ENCODE measurements around the gene LRCH4.

Gene LRCH4, protein sequence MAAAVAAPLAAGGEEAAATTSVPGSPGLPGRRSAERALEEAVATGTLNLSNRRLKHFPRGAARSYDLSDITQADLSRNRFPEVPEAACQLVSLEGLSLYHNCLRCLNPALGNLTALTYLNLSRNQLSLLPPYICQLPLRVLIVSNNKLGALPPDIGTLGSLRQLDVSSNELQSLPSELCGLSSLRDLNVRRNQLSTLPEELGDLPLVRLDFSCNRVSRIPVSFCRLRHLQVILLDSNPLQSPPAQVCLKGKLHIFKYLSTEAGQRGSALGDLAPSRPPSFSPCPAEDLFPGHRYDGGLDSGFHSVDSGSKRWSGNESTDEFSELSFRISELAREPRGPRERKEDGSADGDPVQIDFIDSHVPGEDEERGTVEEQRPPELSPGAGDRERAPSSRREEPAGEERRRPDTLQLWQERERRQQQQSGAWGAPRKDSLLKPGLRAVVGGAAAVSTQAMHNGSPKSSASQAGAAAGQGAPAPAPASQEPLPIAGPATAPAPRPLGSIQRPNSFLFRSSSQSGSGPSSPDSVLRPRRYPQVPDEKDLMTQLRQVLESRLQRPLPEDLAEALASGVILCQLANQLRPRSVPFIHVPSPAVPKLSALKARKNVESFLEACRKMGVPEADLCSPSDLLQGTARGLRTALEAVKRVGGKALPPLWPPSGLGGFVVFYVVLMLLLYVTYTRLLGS

DNA sequence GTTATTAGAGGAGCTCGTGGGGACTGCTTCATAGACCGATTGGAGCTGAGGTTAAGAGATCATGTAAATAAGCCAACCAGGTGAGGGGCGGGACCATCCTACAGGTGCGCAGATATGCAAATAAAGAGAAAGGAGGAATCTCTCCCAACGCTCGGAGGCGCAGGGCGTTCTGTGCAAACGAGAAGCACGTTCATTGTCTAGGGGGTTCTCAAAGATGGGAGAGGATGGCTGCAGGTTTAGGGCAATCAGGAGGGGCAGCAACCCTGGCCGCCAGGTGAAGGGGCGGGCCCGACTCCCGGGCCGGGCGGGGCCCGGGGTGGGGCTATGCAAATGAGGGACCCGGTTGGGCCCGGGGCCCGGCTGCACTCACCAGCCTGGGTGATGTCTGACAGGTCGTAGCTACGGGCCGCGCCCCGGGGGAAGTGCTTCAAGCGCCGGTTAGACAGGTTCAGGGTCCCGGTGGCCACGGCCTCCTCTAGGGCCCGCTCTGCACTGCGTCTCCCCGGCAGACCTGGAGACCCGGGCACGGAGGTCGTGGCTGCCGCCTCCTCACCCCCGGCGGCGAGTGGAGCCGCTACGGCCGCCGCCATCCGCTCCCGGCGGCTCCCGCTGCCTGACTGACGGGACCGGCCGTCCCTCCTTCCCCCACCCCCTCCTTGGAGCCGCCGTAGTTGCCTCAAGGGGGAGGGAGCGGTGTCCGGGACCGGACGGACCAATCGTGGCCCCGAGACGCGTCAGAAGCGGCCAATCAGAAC lies at the start of gene LRCH4:
Gene LRCH4, minus strand, starts transcription at position 619 of the 755 bp plus-strand sequence. Its CDS starts 29 bp downstream, at position 590.
- DNase-seq (ENCODE audit: low spot score), result peak; percentile 78

GRCh38 chr7:100632951-100633717 lies 47.2 kb upstream of the LRCH4 start:
- DNase-seq (ENCODE audit: low spot score), result peak; percentile 84

DNA sequence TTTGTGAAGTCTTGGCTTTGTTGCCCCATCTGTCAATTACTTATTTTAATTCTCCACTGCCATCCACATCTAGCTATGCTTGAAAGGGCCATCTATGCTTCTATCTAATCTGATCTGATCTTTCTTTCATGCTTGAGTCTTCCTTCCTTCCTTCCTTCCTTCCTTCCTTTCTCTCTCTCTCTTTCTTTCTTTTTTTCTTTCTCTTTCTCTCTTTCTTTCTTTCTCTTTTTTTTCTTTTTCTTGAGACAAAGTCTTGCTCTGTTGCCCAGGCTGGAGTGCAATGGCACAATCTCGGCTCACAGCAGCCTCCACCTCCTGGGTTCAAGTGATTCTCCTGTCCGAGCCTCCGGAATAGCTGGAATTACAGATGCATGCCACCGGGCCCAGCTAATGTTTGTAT lies 44.1 kb upstream of the LRCH4 start:
- DNase-seq (ENCODE audit: low spot score), result no peak

DNA sequence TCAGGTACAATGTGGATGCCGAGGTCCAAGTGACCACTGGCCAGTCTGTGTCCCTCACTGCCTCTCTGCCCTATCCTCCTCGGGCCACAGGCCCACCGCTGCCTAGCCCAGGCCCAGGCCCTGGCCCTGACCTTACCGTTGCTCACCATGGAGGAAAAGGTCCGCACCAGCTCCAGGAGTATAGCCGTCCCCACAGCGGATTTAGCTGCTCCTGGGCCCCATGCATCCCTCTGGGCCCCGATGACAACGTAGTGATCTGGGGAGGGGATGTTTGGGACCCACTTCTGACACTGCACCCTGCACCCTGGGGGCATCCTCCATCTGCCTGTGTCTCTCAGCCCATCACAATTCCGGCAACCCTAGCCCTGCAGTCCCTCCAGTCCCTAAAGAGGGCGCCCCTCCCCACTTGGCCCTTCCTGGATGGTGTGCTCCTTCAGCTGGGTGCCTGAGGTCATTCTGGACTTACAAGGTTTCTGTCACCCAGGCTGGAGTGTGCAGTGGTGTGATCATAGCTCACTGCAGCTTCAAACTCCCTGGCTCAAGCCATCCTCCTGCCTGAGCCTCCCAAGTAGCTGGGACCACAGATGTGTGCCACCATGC lies 43.3 kb upstream of the LRCH4 start:
- DNase-seq (ENCODE audit: low spot score), result peak; percentile 63

DNA sequence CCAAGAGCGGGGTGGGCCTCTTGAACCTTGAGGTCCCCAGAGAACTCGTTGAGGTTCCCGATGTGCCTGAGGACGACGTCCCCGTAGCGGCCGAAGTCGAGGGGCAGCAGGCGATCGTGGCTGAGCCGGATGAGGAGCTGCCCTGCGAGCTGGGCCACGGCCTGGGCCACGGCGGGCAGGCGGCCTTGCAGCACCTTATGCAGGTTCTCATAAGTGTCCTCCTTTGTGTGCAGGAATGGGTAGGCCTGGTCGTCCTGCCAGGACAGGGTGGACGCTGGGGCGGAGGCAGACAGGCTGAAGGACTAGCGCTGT lies 41.3 kb upstream of the LRCH4 start:
- DNase-seq (ENCODE audit: low spot score), result no peak

GRCh38 chr7:100626530-100627237 lies 40.8 kb upstream of the LRCH4 start:
- peak; percentile 96 for DNase-seq (ENCODE audit: low spot score)

- no peak for DNase-seq (ENCODE audit: low spot score)
Measured at GRCh38 chr7:100626055-100626454, 40.1 kb upstream of the LRCH4 start.

GRCh38 chr7:100623951-100624824 lies 38.3 kb upstream of the LRCH4 start:
- no peak for DNase-seq (ENCODE audit: low spot score)

GRCh38 chr7:100621554-100621953 lies 35.6 kb upstream of the LRCH4 start:
- no peak for DNase-seq (ENCODE audit: low spot score)

- DNase-seq (ENCODE audit: low spot score), result no peak
Measured at GRCh38 chr7:100620804-100621203, 34.9 kb upstream of the LRCH4 start.

- DNase-seq (ENCODE audit: low spot score), result no peak
Measured at GRCh38 chr7:100620239-100620638, 34.3 kb upstream of the LRCH4 start.

DNA sequence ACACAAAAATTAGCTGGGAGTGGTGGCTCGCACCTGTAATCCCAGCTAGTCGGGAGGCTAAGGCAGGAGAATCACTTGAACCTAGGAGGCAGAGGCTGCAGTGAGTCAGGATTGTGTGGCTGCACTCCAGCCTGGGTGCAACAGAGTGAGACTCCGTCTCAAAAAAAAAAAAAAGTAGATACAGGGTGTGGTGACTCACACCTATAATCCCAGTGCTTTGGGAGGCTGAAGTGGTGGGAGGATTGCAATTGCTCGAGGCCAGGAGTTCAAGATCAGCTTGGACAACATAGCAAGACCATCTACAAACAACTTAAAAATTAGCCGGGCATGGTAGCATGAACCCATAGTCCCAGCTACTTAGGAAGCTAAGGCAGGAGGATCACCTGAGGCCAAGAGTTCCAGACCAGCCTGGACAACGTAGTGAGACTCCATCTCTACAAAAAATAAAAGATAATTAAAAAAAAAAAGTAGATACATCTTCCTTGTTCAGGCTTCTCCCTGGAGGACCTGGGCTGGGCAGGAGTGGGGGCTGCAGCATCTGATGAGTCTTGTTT lies 28.5 kb upstream of the LRCH4 start:
- no peak for DNase-seq (ENCODE audit: low spot score)

- no peak for DNase-seq (ENCODE audit: low spot score)
Measured at GRCh38 chr7:100613412-100614175, 27.7 kb upstream of the LRCH4 start.

GRCh38 chr7:100612730-100613390 lies 26.9 kb upstream of the LRCH4 start:
- peak; percentile 36 for DNase-seq (ENCODE audit: low spot score)

GRCh38 chr7:100611983-100612729 lies 26.2 kb upstream of the LRCH4 start, which contains the start of gene MOSPD3:
TSS of gene MOSPD3 (plus strand) at chr7:100612540. CDS start at chr7:100612792, 252 bp downstream.
- peak; percentile 100 for DNase-seq (ENCODE audit: low spot score)

DNA sequence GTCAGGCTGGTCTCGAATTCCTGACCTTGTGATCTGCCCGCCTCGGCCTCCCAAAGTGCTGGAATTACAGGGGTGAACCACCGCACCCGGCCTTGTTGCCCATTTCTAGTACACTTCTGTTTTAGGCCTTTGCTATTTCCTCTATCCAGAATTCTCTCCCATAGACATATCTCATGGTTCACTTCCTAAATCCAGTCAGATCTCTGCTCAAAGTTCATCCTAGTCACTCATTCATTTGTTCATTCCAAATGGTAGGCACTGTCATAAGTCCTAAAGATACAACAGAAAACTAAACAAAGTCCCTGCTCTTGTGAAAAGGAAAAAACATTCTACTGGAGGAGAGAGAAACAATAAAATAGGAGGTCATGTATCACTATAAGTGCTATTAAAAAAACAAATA lies 24.0 kb upstream of the LRCH4 start:
- DNase-seq (ENCODE audit: low spot score), result no peak

DNA sequence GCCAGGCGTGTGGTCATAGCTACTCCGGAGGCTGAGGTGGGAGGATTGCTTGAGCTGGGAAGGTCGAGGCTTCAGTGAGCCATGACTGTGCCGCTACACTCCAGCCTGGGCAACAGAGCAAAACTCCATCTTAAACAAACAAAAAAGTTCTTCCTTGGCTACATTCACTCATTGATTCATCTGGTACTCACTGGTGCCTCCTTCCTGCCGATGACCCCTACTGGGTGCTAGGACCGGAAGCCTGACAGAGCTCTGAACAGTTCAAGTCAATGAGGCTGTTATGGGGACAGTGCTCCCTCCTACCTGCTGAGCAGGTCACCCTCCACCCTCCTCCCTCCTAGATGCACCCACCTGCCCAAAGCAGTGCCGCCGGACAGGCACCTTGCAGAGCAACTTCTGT lies 21.2 kb upstream of the LRCH4 start:
- no peak for DNase-seq (ENCODE audit: low spot score)

DNA sequence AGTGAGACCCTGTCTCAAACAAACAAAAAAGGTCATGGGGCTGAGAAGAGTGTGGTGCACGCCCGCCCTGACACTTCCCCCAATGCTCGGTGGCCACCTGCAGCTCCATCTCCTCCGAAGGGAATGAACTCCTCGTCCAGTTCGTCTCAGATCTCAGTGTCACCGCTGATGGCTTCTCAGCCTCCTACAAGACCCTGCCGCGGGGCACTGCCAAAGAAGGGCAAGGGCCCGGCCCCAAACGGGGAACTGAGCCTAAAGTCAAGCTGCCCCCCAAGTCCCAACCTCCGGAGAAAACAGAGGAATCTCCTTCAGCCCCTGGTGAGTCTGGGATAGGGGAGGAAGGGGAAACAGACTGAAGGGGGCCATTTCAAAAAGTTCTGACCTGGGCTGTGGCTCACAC lies 20.4 kb upstream of the LRCH4 start:
- no peak for DNase-seq (ENCODE audit: low spot score)

Data from SW480 (cell line).